ENCODE data around the gene POLR1H. TPM values are rescaled to one million over a fixed set of nuclear protein-coding genes. Genes with fewer than 3 reads are reported as not detected.

Gene POLR1H
- polyA plus RNA-seq, 3 donors, result 36.2 to 62.4 (median 45.0) TPM

GRCh38 chr6:30077218-30077617 is 16.2 kb downstream of the POLR1H start:
- 20% methylated on average over 1 of the region's 4 CpGs for WGBS (ENCODE audit: insufficient coverage)
- TF ChIP-seq CTCF (IDR thresholded peaks at IDR 0.05), result no peak
- Histone ChIP-seq H3K27me3 (ENCODE audit: control insufficient read depth in 2 of 2, insufficient read depth in 2 of 2, low read length in 2 of 2) (peaks cover 68 to 80% of the 10 kb centered on the region in 2 donors), H2AFZ (ENCODE audit: insufficient read depth, low read depth, low read length, poor library complexity, severe bottlenecking) (no peak overlapping the region), H3K4me2 (replicated peaks; ENCODE audit: extremely low read depth, low read length, poor library complexity, severe bottlenecking) (no peak overlapping the region), H4K20me1 (ENCODE audit: insufficient read depth, low read length) (no peaks in the 10 kb centered on the region), H3K36me3 (replicated peaks in 1 of 2; ENCODE audit: control insufficient read depth in 1 of 2, insufficient read depth in 2 of 2, low read length in 2 of 2) (no peaks in the 10 kb centered on the region), H3K4me3 (replicated peaks in 1 of 3; ENCODE audit: low read depth in 2 of 3, low read length in 3 of 3) (no peak overlapping the region), H3K9me3 (replicated peaks in 1 of 2; ENCODE audit: control insufficient read depth in 1 of 2, insufficient read depth in 1 of 2, low read length in 2 of 2) (peaks cover 0 to 27% of the 10 kb centered on the region in 2 donors), H3K27ac (ENCODE audit: low read depth in 1 of 2, low read length in 2 of 2) (no peak overlapping the region), H3K79me2 (ENCODE audit: insufficient read depth, low read length) (no peaks in the 10 kb centered on the region), H3K4me1 (ENCODE audit: control insufficient read depth in 1 of 2, insufficient read depth in 2 of 2, low read length in 2 of 2) (peaks cover 0 to 5% of the 10 kb centered on the region in 2 donors), H3K9ac (ENCODE audit: insufficient read depth, low read length, poor library complexity, severe bottlenecking) (no peak overlapping the region)
- peaks cover 13 to 25% of the 10 kb centered on the region in 2 donors for H3K36me3 Mint-ChIP-seq
- no peak overlapping the region for H3K27ac Mint-ChIP-seq
- H3K9me3 Mint-ChIP-seq, result peaks cover 0 to 27% (median 10%) of the 10 kb centered on the region in 7 donors
- H3K4me3 Mint-ChIP-seq, result no peak overlapping the region
- DNase-seq, result no peak
- H3K27me3 Mint-ChIP-seq (ENCODE audit: low read depth in 3 of 3), result peaks cover 76 to 80% (median 79%) of the 10 kb centered on the region in 3 donors
- intact Hi-C loops (cut with micrococcal nuclease), result no loop called here
- H3K4me1 Mint-ChIP-seq, result peaks cover 7% of the 10 kb centered on the region

GRCh38 chr6:30087876-30088275 is 26.8 kb downstream of the POLR1H start:
- intact Hi-C loops (cut with micrococcal nuclease), result no loop called here
- Mint-ChIP-seq H3K4me3 (no peak overlapping the region), H3K4me1 (no peaks in the 10 kb centered on the region), H3K9me3 (peaks cover 0 to 8% (median 5%) of the 10 kb centered on the region in 7 donors), H3K27me3 (ENCODE audit: low read depth in 3 of 3) (peaks cover 28 to 48% (median 34%) of the 10 kb centered on the region in 3 donors), H3K36me3 (no peaks in the 10 kb centered on the region), H3K27ac (no peak overlapping the region)
- TF ChIP-seq CTCF (IDR thresholded peaks at IDR 0.05), result no peak
- Histone ChIP-seq H3K79me2 (ENCODE audit: insufficient read depth, low read length) (no peaks in the 10 kb centered on the region), H2AFZ (ENCODE audit: insufficient read depth, low read depth, low read length, poor library complexity, severe bottlenecking) (no peak overlapping the region), H3K4me3 (replicated peaks in 1 of 3; ENCODE audit: low read depth in 2 of 3, low read length in 3 of 3) (no peak overlapping the region), H4K20me1 (ENCODE audit: insufficient read depth, low read length) (no peaks in the 10 kb centered on the region), H3K4me2 (replicated peaks; ENCODE audit: extremely low read depth, low read length, poor library complexity, severe bottlenecking) (no peak overlapping the region), H3K27me3 (ENCODE audit: control insufficient read depth in 2 of 2, insufficient read depth in 2 of 2, low read length in 2 of 2) (peaks cover 18 to 41% of the 10 kb centered on the region in 2 donors), H3K9me3 (replicated peaks in 1 of 2; ENCODE audit: control insufficient read depth in 1 of 2, insufficient read depth in 1 of 2, low read length in 2 of 2) (no peaks in the 10 kb centered on the region), H3K27ac (ENCODE audit: low read depth in 1 of 2, low read length in 2 of 2) (no peak overlapping the region), H3K36me3 (replicated peaks in 1 of 2; ENCODE audit: control insufficient read depth in 1 of 2, insufficient read depth in 2 of 2, low read length in 2 of 2) (no peaks in the 10 kb centered on the region), H3K9ac (ENCODE audit: insufficient read depth, low read length, poor library complexity, severe bottlenecking) (no peak overlapping the region), H3K4me1 (ENCODE audit: control insufficient read depth in 1 of 2, insufficient read depth in 2 of 2, low read length in 2 of 2) (no peaks in the 10 kb centered on the region)
- DNase-seq, result no peak
- 70% methylated on average over 2 of the region's 5 CpGs for WGBS (ENCODE audit: insufficient coverage)
